HG03342 (cell line): ENCODE data around the gene RWDD2A.
"Not testable (repeated sequence)": the region's sequence is repeated elsewhere in the genome, so short reads cannot be mapped to it uniquely, and the experiment has no call there.

Source experiments
- ATAC-seq: cut with Tn5 transposase; IDR thresholded peaks from one replicate; pipeline ENCODE4 v1.9.1; 2021; ENCODE audit warnings: mild to moderate bottlenecking, moderate library complexity; ENCODE audit not compliant: unreplicated experiment

RWDD2A gene

DNA sequence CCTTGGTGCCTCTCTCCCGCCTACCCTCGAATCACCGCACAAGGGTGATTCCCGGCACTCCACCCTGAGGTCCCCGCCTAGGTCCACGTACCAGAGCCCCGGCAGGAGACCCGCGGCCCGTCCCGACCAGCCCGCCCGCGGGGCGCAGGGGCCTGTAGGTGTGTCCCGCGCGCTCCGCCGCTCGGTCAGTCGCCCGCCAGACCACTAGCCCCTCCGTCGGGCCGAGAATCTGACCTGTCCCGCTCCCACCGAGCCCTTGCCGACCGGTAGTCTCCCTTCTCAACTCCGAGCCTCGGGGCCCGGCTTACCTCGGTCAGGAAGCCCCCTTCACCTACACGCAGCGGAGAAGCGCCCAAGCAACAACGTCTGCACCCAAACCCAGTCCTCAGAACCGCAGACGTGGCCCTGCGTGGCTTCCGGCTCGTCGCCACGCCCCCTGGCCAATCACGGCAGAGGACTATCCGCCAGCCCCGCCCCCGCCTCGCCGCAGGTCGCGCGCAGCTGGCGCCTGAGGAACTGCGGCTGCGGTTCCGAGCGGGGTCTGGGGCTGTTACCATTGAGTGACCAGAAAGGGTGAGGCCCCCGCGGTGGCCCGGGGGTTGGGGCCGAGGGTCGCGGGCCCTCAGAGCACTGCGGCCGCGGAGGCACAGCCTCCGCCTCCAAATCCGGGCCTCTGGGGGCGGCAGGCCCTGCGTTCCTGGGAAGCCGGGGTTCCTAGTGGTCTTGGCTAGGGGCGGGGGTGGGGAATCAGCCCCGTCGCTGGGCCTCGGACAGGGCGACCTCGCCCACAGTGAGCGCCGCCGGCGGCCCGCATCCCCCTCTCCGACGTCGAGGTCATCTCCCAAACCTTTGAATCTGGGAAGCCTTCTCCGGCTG lies at the start of gene RWDD2A, which contains the start of gene PGM3:
Gene RWDD2A, plus strand, starts transcription at position 487 of the 876 bp plus-strand sequence. CDS start 1,095 bp downstream, outside the sequence.
Gene PGM3, minus strand, starts transcription at position 395 of the 876 bp plus-strand sequence. CDS start 2,253 bp downstream, outside the sequence.
- ATAC-seq, result peak; percentile 97

DNA sequence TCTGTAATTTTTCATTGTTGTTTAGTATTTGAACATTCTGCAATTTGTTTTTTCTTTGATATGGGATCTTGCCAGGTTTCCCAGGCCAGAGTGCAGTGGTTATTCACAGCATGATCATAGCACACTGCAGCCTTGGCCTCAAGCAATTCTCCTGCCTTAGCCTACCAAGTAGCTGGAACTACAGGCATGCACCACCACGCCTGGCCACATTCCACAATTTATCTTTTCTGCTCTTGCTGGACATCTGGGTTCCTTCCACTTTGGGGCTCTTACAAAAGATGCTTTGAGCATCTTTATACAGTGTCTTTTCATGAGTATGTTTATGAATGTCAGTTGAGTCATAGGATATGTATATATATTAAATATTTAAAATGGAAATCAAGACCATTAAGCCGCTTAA lies 42.0 kb upstream of the RWDD2A start:
- no peak for ATAC-seq

DNA sequence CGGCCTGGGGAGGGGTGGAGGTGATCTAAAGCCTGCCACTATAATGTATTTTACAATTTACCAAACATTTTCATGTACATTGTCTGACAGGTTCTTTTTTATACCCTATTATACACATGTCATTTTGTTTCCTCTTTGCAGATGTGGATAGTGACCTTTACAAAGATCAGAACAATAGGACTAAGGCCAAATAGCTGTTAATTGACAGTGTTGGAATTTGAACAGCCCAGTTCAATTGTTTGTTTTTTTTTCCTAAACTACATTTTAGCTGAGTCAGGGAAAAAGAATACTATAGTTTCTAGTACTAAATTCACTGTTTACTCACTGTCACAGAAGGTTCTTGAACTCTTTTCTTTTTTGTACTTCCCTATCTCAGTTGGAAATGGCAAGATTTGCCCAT lies 40.2 kb upstream of the RWDD2A start:
- ATAC-seq, result no peak

DNA sequence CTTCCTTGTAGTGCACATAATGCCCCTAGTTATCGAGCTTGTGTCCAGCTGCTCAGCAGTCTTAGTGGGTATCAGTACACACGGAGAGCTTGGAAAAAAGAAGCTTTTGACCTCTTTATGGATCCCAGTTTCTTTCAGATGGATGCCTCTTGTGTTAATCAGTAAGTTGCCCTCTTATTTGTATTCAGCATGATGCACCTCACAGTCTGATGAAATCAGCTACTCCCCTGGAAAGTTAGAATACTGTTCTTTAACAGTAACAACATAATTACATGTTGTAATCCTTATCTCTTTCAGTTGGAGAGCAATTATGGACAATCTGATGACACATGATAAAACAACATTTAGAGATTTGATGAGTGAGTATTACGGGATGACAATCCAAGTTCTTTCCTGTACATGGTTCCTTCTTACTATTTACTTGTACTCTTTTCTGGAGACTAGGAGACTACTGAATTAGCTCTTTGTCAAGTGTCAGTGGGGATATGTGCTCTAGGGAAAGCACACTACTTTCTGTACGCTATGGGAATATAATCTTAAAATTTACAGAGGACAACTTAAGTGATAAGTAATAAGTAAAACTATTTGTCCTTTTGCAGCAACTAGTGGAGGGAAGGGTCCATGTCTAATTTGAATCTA lies 39.2 kb upstream of the RWDD2A start:
- ATAC-seq, result no peak

DNA sequence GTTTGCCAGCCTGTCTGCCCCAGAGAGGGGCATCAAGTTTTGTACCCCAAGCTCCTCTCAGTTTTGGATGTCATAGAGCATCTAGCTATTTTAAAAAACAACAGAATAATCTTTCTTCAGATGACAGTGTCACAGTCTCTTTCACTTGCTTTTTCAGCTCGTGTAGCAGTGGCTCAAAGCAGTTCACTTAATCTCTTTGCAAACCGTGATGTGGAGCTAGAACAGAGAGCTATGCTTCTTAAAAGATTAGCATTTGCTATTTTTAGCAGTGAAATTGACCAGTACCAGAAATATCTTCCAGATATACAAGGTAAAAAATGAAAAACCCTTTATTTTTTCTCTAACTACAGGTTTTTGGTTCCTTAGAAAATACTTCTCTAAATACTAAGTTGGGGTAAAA lies 37.4 kb upstream of the RWDD2A start:
- no peak for ATAC-seq

DNA sequence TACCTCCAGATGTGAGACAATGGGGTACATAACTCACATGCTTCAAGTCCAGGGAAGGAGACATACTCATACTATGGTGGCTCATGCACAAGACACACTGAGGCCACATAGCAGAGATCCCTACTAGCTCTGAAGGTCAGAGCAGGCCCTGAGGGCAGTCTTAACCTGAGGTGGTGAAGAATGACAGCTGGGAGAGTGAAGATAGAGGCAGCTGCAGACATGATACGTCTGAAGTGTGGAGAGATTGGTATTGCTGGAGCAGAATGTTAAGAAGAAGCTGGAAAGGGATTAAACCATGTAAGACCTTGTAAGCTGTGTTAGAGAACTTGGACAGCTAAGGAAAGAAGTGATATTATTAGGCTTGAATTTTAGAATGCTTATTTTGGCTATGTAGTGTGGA lies 33.0 kb upstream of the RWDD2A start:
- no peak for ATAC-seq

DNA sequence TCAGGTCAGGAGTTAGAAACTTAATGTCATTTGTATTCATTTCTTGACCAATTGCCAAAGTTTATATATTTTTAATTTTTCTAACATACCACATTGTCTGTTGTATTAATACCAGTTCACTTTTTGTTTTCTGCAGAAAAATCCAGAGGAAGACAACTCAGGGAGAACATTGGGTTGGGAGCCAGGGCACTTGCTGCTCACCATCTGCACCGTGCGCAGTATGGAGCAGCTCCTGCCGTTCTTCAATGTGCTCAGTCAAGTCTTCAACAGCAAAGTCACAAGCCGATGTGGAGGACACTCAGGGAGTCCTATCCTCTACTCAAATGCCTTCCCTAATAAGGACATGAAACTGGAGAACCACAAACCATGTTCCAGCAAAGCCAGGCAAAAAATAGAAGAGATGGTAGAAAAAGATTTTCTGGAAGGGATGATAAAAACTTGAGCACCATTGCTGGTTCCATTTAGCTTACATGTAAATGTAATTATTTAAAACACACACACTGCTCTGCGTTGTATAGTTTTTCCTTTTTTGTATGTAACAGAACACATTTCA lies 25.4 kb upstream of the RWDD2A start:
- ATAC-seq, result no peak

DNA sequence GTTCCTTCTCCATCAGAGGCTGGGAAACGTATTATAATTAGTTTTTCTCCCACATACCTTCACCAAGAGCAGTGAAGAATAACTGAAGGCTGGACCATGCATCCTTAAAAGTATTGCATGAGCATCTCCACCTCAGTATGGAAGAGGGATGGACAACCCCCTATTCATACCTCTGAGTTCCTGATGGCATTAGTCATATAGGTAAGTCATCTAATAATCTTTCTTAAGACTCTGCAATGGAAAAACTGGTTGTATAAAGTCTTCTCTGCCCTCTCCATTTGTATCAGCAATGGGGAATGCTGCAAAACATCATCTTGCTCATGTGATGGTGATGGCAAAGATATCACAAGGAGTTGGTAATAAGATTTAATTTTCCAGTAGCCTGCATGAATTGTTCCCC lies 24.6 kb upstream of the RWDD2A start:
- no peak for ATAC-seq

DNA sequence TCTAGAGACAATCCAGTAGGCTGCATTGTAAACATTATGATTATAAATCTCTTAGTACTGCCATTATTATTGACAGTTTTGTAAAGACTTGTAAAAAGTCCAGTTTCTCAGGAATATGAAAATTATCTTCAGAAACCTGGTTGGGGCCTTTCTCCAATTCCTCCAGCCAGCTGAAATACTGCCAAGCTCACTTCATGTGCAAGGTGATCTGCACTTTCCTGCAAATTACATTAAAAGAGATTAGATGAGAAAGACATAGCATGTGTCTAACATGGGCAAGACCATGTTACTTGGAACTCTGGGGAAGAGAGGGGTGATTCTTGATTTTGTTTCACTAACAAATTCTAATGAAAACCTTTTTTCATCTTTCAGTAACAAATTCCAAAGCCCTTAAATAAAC lies 24.1 kb upstream of the RWDD2A start:
- ATAC-seq, result no peak

DNA sequence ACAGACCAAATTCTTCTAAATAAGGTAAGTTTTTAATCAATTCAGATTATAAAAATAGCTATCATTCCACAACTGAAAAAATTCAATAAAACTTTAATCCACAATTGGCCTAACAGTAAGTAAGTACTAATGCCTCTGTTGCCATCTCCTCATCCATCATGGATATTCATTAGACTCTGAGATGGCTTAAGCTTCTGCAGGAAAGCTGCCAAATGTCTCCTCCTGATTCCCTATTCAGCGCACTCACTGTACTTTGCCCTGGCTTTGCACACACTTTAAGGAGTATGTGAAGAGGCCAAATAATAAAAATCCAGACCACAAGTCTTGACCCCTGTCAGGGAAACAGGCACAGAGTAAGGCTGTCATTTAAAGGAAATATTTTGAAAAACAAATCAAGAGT lies 23.6 kb upstream of the RWDD2A start:
- ATAC-seq, result no peak

DNA sequence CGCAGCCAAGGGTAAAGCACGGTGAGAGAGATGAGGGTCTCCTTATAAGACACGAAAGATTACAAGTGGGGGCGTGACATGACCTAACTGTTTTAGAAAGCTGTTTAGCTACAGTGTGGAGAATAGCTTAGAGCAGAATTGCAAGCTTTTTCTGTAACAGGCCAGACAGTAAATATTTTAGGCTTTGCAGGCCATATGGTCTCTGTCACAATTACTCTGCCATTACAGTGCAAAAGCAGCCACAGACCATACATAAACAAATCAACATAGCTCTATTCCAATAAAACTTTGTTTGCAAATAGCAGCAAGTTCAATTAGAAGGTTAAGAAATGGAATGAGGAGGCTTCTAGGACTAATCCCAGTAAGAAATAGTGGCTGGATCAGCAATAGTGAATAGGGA lies 16.9 kb upstream of the RWDD2A start:
- ATAC-seq, result no peak

DNA sequence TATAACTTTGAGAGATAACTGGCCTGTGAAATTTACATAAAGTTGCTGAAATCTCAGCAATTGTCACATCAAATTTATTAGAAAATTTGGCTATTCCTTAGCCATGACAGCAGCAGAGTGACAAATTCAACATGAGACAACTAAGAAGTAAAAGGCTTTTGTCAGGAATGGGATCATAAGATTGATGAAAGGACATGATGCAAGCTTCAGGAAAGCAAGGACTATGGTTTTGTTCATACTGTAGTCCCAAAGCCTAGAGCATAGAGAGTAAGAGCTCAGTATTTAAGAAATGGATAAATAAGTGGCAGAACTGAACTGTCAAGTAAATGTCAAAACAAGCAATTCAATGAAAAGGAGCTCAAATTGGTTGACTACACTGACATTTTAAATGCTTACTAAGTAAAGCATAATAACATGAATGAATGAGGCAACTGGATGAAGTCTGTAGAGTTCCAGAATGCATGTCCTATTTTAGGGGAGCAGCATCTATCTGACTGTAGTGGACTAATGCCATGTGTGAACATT lies 12.7 kb upstream of the RWDD2A start:
- ATAC-seq, result no peak

DNA sequence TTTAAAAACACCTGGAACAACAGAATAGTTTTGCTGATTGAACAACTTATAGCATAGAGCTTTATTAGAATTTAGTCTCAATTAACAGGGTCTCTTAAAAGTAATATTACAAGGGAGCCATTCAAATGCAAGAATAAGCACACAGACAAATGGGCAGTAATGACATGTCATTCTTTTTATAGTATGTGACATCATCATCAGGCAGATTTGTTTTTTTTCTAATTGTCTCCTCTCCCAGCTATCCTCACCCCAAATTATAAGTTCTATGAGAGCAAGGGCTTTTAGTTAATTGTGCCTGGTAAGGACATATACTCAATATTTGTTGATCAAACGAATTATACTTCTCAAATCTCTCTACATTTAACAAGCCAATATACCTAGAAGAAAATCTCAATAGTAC lies 11.0 kb upstream of the RWDD2A start:
- no peak for ATAC-seq

DNA sequence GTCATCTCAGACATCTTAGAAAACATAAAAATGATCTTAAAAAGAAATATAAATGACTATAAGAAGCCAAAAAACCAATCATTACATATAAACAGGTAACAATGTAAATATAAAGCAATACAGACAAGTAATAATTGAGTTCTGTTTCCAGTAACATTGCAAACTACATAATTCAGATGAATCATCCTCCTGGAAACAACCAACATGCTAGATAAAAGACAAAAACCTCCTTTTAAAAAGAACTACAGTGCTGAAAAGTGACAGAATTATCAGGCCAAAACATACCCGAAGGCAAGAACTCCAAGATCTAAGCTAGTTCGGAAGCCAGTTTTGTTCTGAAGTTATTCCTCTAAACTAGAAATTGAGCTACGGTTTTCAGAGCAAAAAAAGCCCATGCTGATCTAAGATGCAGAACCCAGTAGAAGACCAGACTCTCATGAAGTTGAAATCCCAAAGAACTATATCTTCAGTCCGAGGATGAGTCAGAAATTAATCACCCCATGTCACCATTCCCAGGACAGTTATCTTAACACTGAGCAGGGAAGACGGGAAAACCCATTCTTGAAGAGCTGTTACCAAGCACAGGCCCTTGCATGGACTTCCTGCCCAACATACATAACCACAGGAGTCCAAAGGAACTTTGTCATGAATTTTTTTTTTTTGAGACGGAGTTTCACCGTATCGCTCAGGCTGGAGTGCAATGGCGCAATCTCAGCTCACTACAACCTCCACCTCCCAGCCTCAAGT lies 9.9 kb upstream of the RWDD2A start:
- no peak for ATAC-seq

DNA sequence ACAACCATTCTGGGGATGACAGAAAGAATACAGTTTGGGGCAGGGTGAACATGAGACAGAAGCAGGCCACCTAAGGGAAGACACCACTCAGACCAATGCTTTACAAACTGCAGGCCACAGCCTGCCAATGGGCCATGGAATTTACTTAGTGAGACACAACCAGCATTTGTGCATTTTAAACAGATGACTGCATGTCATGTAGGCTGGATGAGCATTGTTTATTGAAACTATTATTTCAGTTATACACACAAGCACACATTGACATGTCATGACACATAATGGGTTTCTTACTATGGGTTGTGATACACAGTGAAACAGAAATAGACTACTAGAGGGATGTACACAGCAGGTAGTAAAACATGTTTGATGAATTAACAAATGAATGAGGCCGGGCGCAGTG lies 8.1 kb upstream of the RWDD2A start:
- ATAC-seq, result no peak

DNA sequence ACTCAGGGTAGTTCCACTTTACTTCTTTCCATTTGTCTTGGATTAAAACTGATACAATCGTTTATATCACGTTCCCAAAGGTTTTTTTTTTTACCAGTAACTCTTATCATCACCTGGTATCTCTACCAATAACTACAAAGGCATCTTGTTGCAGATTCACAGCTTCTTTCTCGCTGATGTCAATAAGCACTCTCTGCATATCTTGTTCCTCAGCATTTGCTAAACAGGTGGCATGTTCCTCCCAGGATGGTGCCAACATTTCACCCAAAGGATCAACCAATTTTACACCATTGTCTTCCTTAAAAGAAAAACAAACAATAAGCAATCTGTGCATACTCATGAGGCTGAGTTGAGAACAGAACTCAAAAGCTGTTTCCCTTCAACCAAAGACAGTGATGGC lies 4.7 kb upstream of the RWDD2A start:
- no peak for ATAC-seq

DNA sequence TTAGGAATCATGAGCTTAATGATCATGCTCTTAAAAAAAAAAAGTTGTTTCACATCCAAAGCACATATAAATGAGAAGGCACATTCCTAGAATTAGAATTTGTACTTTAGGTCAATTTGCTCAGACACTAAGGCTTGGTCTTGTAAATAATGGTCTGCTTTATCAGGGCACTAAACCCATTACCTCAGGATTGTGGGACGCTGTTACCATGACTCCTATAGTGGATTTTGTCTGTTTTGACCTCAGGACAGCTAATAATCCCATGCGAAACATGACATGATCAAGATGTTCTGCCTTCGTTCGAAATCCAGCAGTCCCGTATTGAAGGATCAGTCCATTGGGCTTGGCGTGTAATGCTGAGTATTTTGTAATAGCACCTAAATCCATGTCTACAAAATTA lies 2.5 kb upstream of the RWDD2A start:
- no peak for ATAC-seq

DNA sequence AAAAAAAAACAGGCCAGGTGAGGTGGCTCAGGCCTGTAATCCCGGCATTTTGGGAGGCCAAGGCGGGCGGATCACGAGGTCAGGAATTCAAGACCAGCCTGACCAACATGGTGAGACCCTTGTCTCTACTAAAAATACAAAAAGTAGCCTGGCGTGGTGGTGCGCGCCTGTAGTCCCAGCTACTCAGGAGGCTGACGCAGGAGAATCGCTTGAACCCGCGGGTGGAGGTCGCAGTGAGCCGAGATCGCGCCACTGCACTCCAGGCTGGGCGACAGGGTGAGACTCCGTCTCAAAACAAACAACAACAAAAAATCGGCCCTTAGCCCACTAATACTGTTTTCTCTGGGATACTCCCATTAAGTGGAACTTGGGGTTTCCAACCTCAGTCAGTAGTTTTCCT lies 1.2 kb upstream of the RWDD2A start:
- ATAC-seq, result not testable (repeated sequence)

DNA sequence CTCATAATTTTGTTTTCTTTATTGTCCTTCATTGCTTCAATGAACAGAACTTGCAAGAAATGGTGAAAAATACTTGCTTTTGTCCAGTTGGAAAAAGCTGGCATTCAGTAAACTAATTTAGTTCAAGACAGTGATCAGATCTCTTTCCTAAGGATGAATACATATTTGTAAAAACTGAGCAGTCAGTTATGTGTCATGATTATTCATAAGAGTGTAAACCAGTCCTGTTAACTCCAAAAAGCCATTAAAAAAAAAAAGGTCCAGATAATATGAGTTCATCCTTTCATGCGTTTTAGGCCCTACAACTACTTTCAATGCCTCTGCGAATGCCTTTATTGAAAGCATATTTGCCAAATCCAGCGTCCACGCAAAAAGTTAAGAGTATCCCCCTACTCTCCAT lies 701 bp upstream of the RWDD2A start:
- no peak for ATAC-seq

DNA sequence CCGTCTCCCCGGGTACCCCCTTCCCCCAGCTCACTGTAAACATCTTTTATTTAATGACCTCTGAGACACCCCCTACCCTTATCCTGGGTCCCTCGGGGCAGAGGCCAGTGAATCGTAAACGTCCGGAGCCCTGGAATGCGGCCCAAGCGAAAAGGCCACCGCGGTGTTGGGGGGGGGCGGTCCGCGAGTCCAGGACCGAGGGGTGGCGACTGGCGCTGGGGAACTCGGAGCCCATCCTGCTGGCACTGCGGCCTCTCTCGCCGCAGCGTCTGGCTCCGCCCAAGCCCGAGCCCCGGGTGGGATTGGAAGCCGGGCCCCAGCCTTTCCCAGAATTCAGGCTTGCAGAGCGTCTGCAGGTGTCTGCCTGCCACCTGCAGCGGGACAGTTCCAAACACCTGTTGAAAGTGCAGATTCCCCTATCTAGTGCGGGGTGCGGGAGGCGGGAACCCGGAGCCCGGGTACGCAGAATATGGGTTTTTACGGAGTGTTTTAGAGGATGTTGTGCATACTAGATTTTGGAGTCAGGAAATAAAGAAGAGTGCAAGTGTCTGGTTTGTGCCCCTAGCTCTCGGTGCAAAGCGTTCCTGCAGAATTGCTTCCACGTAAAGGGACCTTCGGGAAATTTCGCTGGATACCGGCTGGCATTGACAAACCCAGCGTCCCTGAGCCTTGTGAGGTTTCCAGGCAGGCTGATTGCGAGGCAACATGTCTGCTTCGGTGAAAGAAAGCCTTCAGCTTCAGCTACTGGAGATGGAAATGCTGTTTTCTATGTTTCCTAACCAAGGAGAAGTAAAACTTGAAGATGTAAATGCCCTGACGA lies 800 bp downstream of the RWDD2A start:
- ATAC-seq, result peak; percentile 8
